GM21390 (cell line): Measurements from ENCODE around the gene MAB21L2.

Experiments
- ATAC-seq: cut with Tn5 transposase; IDR thresholded peaks from one replicate; pipeline ENCODE4 v1.9.1; 2021; ENCODE audit not compliant: unreplicated experiment

MAB21L2 gene

GRCh38 chr4:150600812-150601445 is 19.0 kb downstream of the MAB21L2 start:
- ATAC-seq, result no peak

DNA sequence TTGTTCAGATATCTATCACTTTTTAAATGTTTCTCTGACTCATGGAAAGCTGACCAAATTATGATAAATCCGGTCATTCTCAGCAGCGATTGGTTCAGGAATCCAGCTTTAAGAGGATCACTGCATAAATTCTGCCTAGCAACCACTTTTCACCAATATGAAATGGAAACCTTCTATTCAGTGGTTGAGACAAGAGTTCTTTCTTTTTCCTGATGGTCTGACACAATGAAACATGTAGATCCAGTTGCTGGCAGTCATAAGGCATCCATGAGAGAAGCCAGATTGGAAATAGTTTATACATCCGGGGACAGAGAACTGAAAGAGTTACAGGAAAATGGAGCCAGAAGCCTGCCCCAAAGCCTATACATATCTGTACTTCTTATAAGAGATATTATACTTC is 27.2 kb downstream of the MAB21L2 start:
- no peak for ATAC-seq

- no peak for ATAC-seq
Observed at GRCh38 chr4:150619042-150619441, 37.1 kb downstream of the MAB21L2 start.

DNA sequence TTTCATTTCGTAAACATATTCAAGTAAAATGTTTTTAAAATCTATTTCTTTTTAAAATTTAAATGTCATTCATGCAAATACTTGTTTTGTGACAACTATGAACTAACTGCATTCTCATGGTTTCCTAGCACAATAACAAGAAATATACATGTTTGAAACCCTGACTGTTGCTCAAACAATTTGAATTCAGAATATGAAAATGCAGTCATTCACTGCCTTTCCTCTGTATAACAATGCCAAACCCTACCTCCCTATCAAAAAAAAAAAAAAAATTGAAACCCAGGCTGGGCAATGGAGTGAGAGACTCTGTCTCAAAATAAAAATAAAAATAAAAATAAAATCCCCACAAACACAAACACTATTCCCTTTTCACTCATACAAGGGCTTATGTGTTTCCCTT is 42.1 kb downstream of the MAB21L2 start:
- no peak for ATAC-seq

GRCh38 chr4:150625033-150625432 is 43.1 kb downstream of the MAB21L2 start:
- no peak for ATAC-seq

GRCh38 chr4:150628073-150628472 is 46.1 kb downstream of the MAB21L2 start:
- no peak for ATAC-seq

DNA sequence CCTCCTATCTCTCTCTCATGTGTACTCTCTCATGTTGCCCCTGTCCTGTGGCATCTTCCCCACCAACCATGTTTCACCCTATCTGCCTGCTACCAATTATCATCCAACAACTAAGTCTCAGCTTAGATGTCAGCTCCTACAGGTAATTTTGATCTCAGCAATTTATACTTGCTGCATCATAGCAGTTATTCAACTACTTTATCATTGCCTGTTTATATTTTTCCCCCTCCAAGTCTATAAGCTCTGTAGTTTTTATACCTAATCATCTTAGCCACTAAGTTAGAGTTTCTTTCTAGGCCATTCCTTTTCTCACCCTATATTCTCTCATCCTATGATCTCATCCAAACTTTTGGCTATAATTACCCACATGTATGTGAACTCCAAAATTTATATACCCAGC is 50.7 kb downstream of the MAB21L2 start:
- ATAC-seq, result no peak
